Right atrium auricular region (tissue), 2 donors: ENCODE results near the gene GORAB. TPM values are rescaled to one million over a fixed set of nuclear protein-coding genes. Genes with fewer than 3 reads are reported as not detected.

Source experiments
- DNase-seq: peaks from one replicate; pipeline ENCODE4 v3.0.0-alpha.2; 2019; ENCODE audit warnings: low spot score
- H3K27ac ChIP-seq, 2 donors: fragments of 200-600 bp; sonication (generic); 1 replicate in 1 of 2; 2 replicates in 1 of 2; pipeline ENCODE4 v1.5.1; 2016 to 2019
- H3K27me3 ChIP-seq, 2 donors: fragments of 200-600 bp; sonication (generic); one replicate each; pipeline versions ENCODE4 v1.5.1 to v1.6.0; 2017 to 2019
- H3K36me3 ChIP-seq: fragments of 200-600 bp; sonication (generic); one replicate; pipeline ENCODE4 v1.5.1; 2016
- H3K4me1 ChIP-seq, 2 donors: fragments of 200-600 bp; sonication (generic); one replicate each; pipeline versions ENCODE4 v1.5.1 to v1.6.0; 2017 to 2019
- H3K4me3 ChIP-seq, 2 donors: fragments of 200-600 bp; sonication (generic); 1 replicate in 1 of 2; 2 replicates in 1 of 2; pipeline ENCODE4 v1.5.1; 2017 to 2019; ENCODE audit warnings: mild to moderate bottlenecking in 1 of 2, moderate library complexity in 1 of 2
- H3K9me3 ChIP-seq, 2 donors: fragments of 200-600 bp; sonication (generic); one replicate each; pipeline ENCODE4 v1.5.1; 2019
- total RNA-seq, 2 donors: library from RNA; depleted of rRNA; stranded (reverse); fragments of >200 nt; gene quantifications; one replicate each; pipeline ENCODE4 v1.1.0, GENCODE V29; 2016
- TF ChIP-seq, protein P1 (sequence below), 2 donors: fragments of 200-600 bp; sonication (generic); IDR thresholded peaks; one replicate each; pipeline ENCODE4 v1.5.1; 2019; ENCODE audit warnings: antibody characterized with exemption in 2 of 2

The GORAB gene
- total RNA-seq, 2 donors from 2014 or later = 4.9 to 9.2 TPM

DNA sequence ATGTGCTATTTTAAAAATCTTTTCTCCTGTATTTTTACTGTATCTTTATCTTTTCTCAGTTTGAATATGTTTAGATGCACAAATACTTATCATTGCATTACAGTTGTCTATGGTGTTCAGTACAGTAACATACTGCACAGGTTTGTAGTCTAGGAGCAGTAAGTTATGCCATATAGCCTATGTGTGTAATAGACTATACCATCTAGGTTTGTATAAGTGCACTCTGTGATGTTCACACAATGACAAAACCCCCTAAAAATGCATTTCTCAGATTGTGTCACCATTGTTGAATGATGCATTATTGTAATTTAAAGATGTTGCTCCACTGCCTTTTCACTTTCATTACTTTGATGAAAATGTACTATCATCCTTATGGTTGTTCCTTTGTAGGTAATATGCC lies 67.1 kb downstream of the GORAB start:
- no peak for DNase-seq
- TF ChIP-seq, protein P1, sequence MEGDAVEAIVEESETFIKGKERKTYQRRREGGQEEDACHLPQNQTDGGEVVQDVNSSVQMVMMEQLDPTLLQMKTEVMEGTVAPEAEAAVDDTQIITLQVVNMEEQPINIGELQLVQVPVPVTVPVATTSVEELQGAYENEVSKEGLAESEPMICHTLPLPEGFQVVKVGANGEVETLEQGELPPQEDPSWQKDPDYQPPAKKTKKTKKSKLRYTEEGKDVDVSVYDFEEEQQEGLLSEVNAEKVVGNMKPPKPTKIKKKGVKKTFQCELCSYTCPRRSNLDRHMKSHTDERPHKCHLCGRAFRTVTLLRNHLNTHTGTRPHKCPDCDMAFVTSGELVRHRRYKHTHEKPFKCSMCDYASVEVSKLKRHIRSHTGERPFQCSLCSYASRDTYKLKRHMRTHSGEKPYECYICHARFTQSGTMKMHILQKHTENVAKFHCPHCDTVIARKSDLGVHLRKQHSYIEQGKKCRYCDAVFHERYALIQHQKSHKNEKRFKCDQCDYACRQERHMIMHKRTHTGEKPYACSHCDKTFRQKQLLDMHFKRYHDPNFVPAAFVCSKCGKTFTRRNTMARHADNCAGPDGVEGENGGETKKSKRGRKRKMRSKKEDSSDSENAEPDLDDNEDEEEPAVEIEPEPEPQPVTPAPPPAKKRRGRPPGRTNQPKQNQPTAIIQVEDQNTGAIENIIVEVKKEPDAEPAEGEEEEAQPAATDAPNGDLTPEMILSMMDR (IDR thresholded peaks at IDR 0.05) = no peak
- no peak overlapping the region for H3K27ac ChIP-seq
- H3K27me3 ChIP-seq = no peaks in the 10 kb centered on the region
- H3K4me1 ChIP-seq = no peaks in the 10 kb centered on the region
- no peak overlapping the region for H3K4me3 ChIP-seq
- peaks cover 0 to 29% of the 10 kb centered on the region in 2 donors for H3K9me3 ChIP-seq
- H3K36me3 ChIP-seq = no peaks in the 10 kb centered on the region

DNA sequence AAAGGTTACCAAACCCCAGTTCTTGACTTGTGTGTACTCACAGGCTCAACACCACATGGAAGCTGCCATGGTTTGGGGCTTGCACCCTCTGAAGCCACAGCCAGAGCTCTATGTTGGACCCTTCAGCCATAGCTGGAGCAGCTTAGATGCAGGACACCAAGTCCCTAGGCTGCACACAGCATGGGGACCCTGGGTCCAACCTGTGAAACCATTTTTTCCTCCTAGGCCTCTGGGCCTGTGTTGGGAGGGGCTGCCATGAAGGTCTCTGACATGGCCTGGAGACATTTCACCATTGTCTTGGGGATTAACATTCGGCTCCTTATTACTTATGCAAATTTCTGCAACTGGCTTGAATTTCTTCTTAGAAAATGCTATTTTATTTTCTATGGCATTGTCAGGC lies 69.9 kb downstream of the GORAB start:
- Histone ChIP-seq H3K27ac (no peak overlapping the region), H3K9me3 (peaks cover 0 to 16% of the 10 kb centered on the region in 2 donors)

More for the DNA sequence above, 69.9 kb downstream of the GORAB start:
- Histone ChIP-seq H3K4me1 (no peaks in the 10 kb centered on the region), H3K36me3 (no peaks in the 10 kb centered on the region), H3K4me3 (no peak overlapping the region), H3K27me3 (no peaks in the 10 kb centered on the region)
- TF ChIP-seq, protein P1 (IDR thresholded peaks at IDR 0.05) = no peak
- no peak for DNase-seq

Other genes with a start within 250 kb of the GORAB start
- gene PRRX1, start 132.0 kb downstream of the GORAB start, total RNA-seq = 10 to 100 TPM; 23.9 to 55.1 TPM